Pancreas (tissue), 10 donors: ENCODE measurements around the gene ENO3. TPM values are rescaled to one million over a fixed set of nuclear protein-coding genes. Genes with fewer than 3 reads are reported as not detected.
A peak's percentile ranks its signal among the peaks of the same experiment; 100 is the strongest.

Experiments
- ATAC-seq, 4 donors: fragments of 200-7000 bp; cut with Tn5 transposase; one replicate each; pipeline versions ENCODE4 v1.8.0 to v1.9.1; 2020; ENCODE audit warnings: mild to moderate bottlenecking in 4 of 4, moderate library complexity in 4 of 4
- DNase-seq, 6 donors: peaks; one replicate each; pipeline ENCODE4 v3.0.0-alpha.2; 2020
- FAIRE-seq: peaks from 2 replicates; lab custom pipeline; 2012; peaks lifted over from hg19 to GRCh38; lab: Jason Lieb, UNC
- H3K27ac ChIP-seq, 4 donors: fragments of 200-600 bp; sonication (generic); 1 replicate in 3 of 4; 2 replicates in 1 of 4; pipeline versions ENCODE4 v1.5.0 to v1.8.0; 2020
- H3K27me3 ChIP-seq, 4 donors: fragments of 200-600 bp; one replicate each; pipeline ENCODE4 v1.8.0; 2021
- H3K36me3 ChIP-seq, 3 donors: fragments of 200-600 bp; sonication (generic) in 1 of 3; one replicate each; pipeline versions ENCODE4 v1.5.0 to v1.8.0; 2020 to 2021
- H3K4me1 ChIP-seq, 3 donors: fragments of 200-600 bp; one replicate each; pipeline ENCODE4 v1.8.0; 2021
- H3K4me3 ChIP-seq, 4 donors: fragments of 200-600 bp; sonication (generic) in 2 of 4; one replicate each; pipeline versions ENCODE4 v1.5.0 to v1.8.0; 2020 to 2021
- H3K9me3 ChIP-seq, 4 donors: fragments of 200-600 bp; one replicate each; pipeline ENCODE4 v1.8.0; 2021
- CTCF ChIP-seq, 4 donors: fragments of 200-600 bp; sonication (generic) in 3 of 4; IDR thresholded peaks; one replicate each; pipeline versions ENCODE4 v1.5.0 to v1.8.0; 2021; ENCODE audit warnings: antibody characterized with exemption in 4 of 4
- WGBS, 2 donors: extraction: QIAGEN DNeasy Blood & Tissue Kit; methylation state at CpG; one replicate each; pipeline ENCODE4 v1.1.7; 2013; 5-methylcytosine and 5-hydroxymethylcytosine counted together
- intact Hi-C, 3 donors: fragments of 100-400 bp; cut with DNase I; formaldehyde crosslinking; loops; one replicate each; pipeline versions ENCODE4 v1.11.1 to v1.14.2; 2022
- polyA plus RNA-seq, 2 donors: library from polyadenylated mRNA; stranded (reverse); fragments of 200-250 nt; gene quantifications; one replicate each; pipeline ENCODE4 v1.2.3, GENCODE V29; 2013
- total RNA-seq, 6 donors: library from RNA; stranded (reverse); fragmentation: NEBNext Ultra II Directional in 4 of 6; extraction: Animal tissue kit (Norgen Biotek cat#: 25700) in 4 of 6; gene quantifications; one replicate each; pipeline versions ENCODE4 v1.2.1 to v1.2.4, GENCODE V29; 2021 to 2023
- donor health status: healthy with polysubstance abuse.
- donor health status: DM: no; HTN: no; CAD: no; lungs with moderate emphysema.
- donor health status: DM: no; HTN: no; CAD: no.
- donor health status: control.
- donor health status: control.
- donor health status: Bipolar disorder and iron deficiency.
- donor health status: DM: yes; HTN: yes; CAD: no.
- donor health status: DM: no; HTN: no; CAD: no.
- donor health status: DM: no; HTN: no; CAD: no.
- donor health status: DM: yes; HTN: yes; CAD: no.

The ENO3 gene
- total and polyA plus RNA-seq, 8 donors: 1.5 to 20.3 (median 2.6) TPM

- no peaks in the 10 kb centered on the region for H3K4me1 ChIP-seq
- no peak for TF ChIP-seq CTCF (IDR thresholded peaks at IDR 0.05)
- H3K9me3 ChIP-seq: no peaks in the 10 kb centered on the region
- no peak overlapping the region for H3K27ac ChIP-seq
- H3K27me3 ChIP-seq: no peaks in the 10 kb centered on the region
- ATAC-seq (peak in 1 of 4 donors; percentile 11), DNase-seq (no peak), FAIRE-seq (no peak)
- H3K36me3 ChIP-seq: peaks cover 5 to 15% (median 6%) of the 10 kb centered on the region in 3 donors
- H3K4me3 ChIP-seq: no peak overlapping the region
- intact Hi-C loops: no loop called here
- WGBS, 2 donors: 88 to 89% methylated on average over 18 of the region's 18 CpGs
Measured at GRCh38 chr17:4959261-4959965, 8.5 kb downstream of the ENO3 start.

GRCh38 chr17:4960279-4960922 is 9.5 kb downstream of the ENO3 start:
- Histone ChIP-seq H3K27ac (no peak overlapping the region), H3K4me3 (no peak overlapping the region), H3K36me3 (peaks cover 5 to 15% (median 6%) of the 10 kb centered on the region in 3 donors), H3K4me1 (peaks cover 0 to under 1% (median 0%) of the 10 kb centered on the region in 3 donors), H3K27me3 (no peaks in the 10 kb centered on the region), H3K9me3 (no peaks in the 10 kb centered on the region)
- intact Hi-C loops: no loop called here
- TF ChIP-seq CTCF (IDR thresholded peaks at IDR 0.05): no peak
- FAIRE-seq (no peak), DNase-seq (no peak), ATAC-seq (no peak)
- 87 to 92% methylated on average over 9 of the region's 9 CpGs for WGBS, 2 donors

DNA sequence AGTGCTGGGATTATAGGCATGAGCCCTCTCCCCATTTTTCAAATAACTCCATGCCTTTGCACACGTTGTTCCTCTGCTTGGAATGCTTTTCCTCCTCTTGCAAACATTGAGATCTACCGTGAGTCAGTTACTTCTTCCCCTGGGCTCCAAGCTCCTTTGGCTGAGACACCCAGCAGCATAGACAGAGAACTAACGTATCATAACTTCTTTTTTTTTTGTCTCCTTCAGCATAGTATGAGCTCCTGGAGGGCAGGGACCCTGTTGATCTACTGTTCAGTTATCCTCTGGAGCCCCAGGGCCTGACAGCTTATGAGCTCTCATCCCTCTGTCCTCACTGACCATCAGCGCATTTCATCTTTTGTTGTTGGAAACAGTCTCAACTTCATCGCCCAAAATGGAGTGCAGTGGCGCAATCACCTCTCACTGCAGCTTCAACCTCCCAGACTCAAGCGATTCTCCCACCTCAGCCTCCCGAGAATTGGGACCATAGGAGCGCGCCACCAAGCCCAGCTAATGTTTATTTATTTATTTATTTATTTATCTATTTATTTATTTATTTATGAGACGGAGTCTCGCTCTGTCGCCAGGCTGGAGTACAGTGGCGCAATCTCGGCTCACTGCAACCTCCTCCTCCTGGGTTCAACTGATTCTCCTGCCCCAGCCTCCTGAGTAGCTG is 14.5 kb downstream of the ENO3 start:
- Histone ChIP-seq H3K4me1 (peaks cover 0 to 19% (median 10%) of the 10 kb centered on the region in 3 donors), H3K27me3 (no peaks in the 10 kb centered on the region), H3K9me3 (no peaks in the 10 kb centered on the region), H3K27ac (peak overlapping the region in 1 of 4 donors; percentile 92), H3K4me3 (no peak overlapping the region), H3K36me3 (no peaks in the 10 kb centered on the region)
- DNase-seq (no peak), ATAC-seq (no peak), FAIRE-seq (no peak)
- no peak for TF ChIP-seq CTCF (IDR thresholded peaks at IDR 0.05)
- intact Hi-C loops: no loop called here
- WGBS, 2 donors: 96 to 98% methylated on average over 15 of the region's 15 CpGs

GRCh38 chr17:4966844-4967538 is 16.1 kb downstream of the ENO3 start:
- FAIRE-seq (peak; percentile 98), DNase-seq (peak; percentile 88 to 99 (median 98)), ATAC-seq (peak; percentile 84 to 91 (median 86))
- 0 to 1% methylated on average over 42 of the region's 42 CpGs for WGBS, 2 donors
- TF ChIP-seq CTCF (IDR thresholded peaks at IDR 0.05): no peak
- H3K27me3 ChIP-seq: no peaks in the 10 kb centered on the region
- no peaks in the 10 kb centered on the region for H3K9me3 ChIP-seq
- peak overlapping the region; percentile 88 to 96 (median 92) for H3K27ac ChIP-seq
- H3K36me3 ChIP-seq: no peaks in the 10 kb centered on the region
- H3K4me1 ChIP-seq: peaks cover 0 to 19% (median 10%) of the 10 kb centered on the region in 3 donors
- peak overlapping the region; percentile 51 to 74 (median 72) for H3K4me3 ChIP-seq
- intact Hi-C loops: no loop called here
